IgD-negative memory B cell (primary cell): ENCODE measurements around the gene TENT5C. TPM values are rescaled to one million over a fixed set of nuclear protein-coding genes. Genes with fewer than 3 reads are reported as not detected.

Source experiments
- H3K27ac Mint-ChIP-seq, 3 donors: one replicate each; pipeline ENCODE4 v1.8.0; 2020 to 2022; ENCODE audit warnings: mild to moderate bottlenecking in 3 of 3, mixed read lengths in 3 of 3, moderate library complexity in 1 of 3
- H3K27me3 Mint-ChIP-seq: one replicate; pipeline ENCODE4 v1.8.0; 2021; ENCODE audit warnings: mixed read lengths
- H3K36me3 Mint-ChIP-seq: one replicate; pipeline ENCODE4 v1.8.0; 2020; ENCODE audit warnings: mild to moderate bottlenecking, mixed read lengths
- H3K4me1 Mint-ChIP-seq, 3 donors: one replicate each; pipeline ENCODE4 v1.8.0; 2020 to 2022; ENCODE audit warnings: mixed read lengths in 3 of 3, mild to moderate bottlenecking in 1 of 3
- H3K4me3 Mint-ChIP-seq, 4 donors: one replicate each; pipeline ENCODE4 v1.8.0; 2020 to 2022; ENCODE audit warnings: mild to moderate bottlenecking in 4 of 4, mixed read lengths in 4 of 4, moderate library complexity in 3 of 4
- H3K9me3 Mint-ChIP-seq, 3 donors: one replicate each; pipeline ENCODE4 v1.8.0; 2020 to 2021; ENCODE audit warnings: mixed read lengths in 3 of 3, mild to moderate bottlenecking in 1 of 3
- polyA plus RNA-seq: library from polyadenylated mRNA; unstranded; fragments of 300-500 nt; fragmentation: Illumina TruSeq; gene quantifications from one replicate; pipeline ENCODE4 v1.2.3, GENCODE V29; 2021

Gene TENT5C
- polyA plus RNA-seq, 1 donor from 2014 or later, result 33.4 TPM

DNA sequence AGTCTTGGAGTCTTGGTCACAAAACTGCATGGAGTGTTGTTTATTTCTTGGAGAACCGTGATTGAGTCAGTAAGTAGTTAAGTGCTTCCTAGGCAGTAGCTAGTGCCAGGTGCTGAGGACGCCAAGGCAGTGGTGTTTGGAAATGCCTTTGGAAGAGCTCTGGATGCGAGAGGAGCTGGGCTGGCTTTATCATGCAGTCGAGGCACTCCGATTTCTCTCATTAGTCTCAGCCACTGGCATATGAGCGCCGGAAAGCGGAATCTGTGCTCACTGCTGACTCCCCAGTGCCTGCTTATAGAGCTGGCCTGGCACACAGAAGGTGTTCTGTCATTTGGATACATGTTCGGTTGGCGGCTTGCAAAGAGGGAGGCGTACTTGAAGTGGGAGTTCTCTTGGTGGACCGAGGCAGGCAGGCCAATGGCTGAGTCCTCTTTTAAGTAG, 3.6 kb downstream of the TENT5C start:
- peak overlapping the region; percentile 5 to 93 (median 59) for H3K4me3 Mint-ChIP-seq
- H3K36me3 Mint-ChIP-seq, result peaks cover 13% of the 10 kb centered on the region
- H3K27me3 Mint-ChIP-seq, result no peaks in the 10 kb centered on the region
- H3K27ac Mint-ChIP-seq, result peak overlapping the region in 2 of 3 donors; percentile 55 to 60
- peaks cover 0 to 2% (median 0%) of the 10 kb centered on the region in 3 donors for H3K9me3 Mint-ChIP-seq
- H3K4me1 Mint-ChIP-seq, result peaks cover 45 to 69% (median 56%) of the 10 kb centered on the region in 3 donors

DNA sequence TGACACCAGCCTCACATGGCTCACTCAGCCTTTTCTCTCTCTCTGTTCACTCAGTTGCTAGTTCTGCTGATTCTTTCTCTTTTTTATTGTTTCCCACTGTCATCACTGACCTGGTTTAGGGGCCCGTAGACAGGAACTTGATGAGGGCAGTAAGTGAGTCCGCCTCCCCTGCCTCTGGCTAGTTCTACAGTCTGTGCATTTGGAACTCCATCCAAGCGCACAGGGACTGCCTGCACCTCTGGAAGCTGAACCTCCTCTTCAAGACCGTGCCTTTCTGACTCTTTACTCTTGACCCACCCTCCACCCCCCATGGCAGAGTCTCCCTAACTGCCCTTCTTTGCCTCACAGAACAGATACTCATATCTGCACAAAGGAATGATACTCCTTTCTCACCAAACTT, 4.2 kb downstream of the TENT5C start:
- Mint-ChIP-seq H3K27ac (peak overlapping the region; percentile 55 to 60 (median 56)), H3K4me1 (peaks cover 50 to 69% (median 57%) of the 10 kb centered on the region in 3 donors), H3K27me3 (no peaks in the 10 kb centered on the region), H3K36me3 (peaks cover 16% of the 10 kb centered on the region), H3K4me3 (peak overlapping the region in 2 of 4 donors; percentile 59 to 93), H3K9me3 (peaks cover 0 to 2% (median 0%) of the 10 kb centered on the region in 3 donors)

DNA sequence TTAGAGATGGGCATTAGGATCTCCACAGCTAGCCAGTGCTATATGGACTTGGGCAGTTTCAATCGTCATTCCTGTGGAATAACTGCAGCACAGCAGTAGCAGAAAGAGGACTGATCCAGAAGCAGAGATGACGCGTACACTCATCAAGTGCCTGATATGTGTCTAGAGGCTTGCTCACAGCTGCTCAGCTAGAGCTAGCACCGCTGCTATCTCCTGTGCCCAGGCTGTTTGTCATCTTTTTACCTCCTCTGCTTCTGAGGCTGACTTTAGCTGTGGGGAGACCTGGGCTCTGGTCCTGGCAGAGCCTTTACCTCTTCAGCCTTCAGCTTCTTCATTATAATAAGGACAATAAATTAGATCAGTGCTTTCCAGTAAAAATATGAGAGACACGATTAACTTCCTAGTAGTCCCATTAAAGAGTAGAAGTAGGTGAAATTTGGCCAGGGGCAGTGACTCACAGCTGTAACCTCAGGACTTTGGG, 5.3 kb downstream of the TENT5C start:
- Mint-ChIP-seq H3K4me3 (peak overlapping the region in 3 of 4 donors; percentile 58 to 93 (median 86)), H3K4me1 (peaks cover 60 to 77% (median 63%) of the 10 kb centered on the region in 3 donors), H3K36me3 (peaks cover 16% of the 10 kb centered on the region), H3K27ac (peak overlapping the region in 1 of 3 donors; percentile 55), H3K27me3 (no peaks in the 10 kb centered on the region), H3K9me3 (peaks cover 0 to 2% (median 0%) of the 10 kb centered on the region in 3 donors)

DNA sequence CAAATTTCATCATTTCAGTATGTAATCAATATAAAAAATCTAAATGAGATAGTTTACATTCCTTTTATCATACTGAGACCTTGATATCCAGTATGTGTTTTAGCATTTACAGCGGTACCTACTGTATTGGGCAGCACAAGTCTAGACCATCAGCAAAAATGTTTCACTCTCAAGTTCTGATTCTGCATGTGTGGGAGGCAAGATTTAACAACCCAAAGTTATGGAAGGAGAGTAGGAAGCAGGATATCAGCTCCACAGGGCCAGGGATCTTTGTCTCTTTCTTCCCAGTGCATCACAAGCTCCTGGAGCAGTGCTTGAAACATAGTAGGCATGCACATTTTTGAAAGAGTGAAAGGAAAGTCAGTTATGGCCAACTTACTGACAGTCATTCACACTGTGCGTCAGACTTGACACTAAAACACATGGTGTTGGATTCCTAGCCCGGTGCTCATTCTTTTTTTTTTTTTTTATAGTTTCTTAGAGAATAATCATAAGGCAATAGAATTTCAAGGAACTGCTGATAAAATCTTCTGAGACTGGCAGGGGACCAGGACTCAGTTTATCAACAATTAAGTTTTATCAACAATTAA, 6.1 kb downstream of the TENT5C start:
- H3K4me1 Mint-ChIP-seq, result peaks cover 69 to 84% (median 69%) of the 10 kb centered on the region in 3 donors
- no peaks in the 10 kb centered on the region for H3K27me3 Mint-ChIP-seq
- H3K4me3 Mint-ChIP-seq, result peak overlapping the region in 1 of 4 donors; percentile 80
- peak overlapping the region in 2 of 3 donors; percentile 20 to 49 for H3K27ac Mint-ChIP-seq
- peaks cover 0 to 2% (median 0%) of the 10 kb centered on the region in 3 donors for H3K9me3 Mint-ChIP-seq
- peaks cover 16% of the 10 kb centered on the region for H3K36me3 Mint-ChIP-seq

DNA sequence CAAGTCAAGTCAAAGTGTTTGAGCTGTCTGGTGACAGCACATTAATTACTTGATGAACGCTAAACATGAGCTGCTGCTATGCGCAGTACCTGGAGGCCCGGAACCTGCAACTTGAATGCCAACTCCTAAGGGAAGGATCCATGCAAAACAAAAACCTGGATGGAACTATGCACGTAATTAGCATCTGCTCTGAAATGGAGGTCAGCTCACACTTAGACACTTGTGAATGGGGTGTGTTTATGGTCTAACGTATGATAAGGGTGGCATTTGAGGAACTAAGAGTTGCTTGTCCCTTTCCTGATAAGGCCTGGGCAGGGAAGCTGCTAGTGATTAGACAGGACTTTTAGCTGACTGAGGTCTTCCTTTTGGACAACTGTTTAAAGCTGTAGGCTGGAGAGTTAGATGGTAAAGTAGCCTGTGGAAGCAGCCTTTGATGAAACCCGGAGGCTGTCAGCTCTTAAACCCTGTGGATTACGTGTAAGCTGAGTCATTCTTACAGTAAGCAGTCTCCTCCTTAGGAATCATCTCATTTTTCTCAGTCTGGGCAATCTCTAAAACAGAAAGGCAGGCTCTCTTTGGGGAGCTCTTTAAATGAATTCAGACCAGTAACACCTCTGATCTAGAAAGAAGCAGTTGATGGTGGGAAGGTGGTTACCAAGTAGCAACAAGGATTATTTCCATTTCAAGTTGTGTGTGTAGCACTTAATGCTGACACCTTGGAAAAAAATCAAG, 6.8 kb downstream of the TENT5C start:
- H3K4me3 Mint-ChIP-seq, result peak overlapping the region; percentile 4 to 80 (median 50)
- H3K36me3 Mint-ChIP-seq, result peaks cover 16% of the 10 kb centered on the region
- H3K4me1 Mint-ChIP-seq, result peaks cover 71 to 87% (median 71%) of the 10 kb centered on the region in 3 donors
- no peaks in the 10 kb centered on the region for H3K27me3 Mint-ChIP-seq
- H3K27ac Mint-ChIP-seq, result peak overlapping the region in 1 of 3 donors; percentile 6
- peaks cover 0 to 2% (median 0%) of the 10 kb centered on the region in 3 donors for H3K9me3 Mint-ChIP-seq

DNA sequence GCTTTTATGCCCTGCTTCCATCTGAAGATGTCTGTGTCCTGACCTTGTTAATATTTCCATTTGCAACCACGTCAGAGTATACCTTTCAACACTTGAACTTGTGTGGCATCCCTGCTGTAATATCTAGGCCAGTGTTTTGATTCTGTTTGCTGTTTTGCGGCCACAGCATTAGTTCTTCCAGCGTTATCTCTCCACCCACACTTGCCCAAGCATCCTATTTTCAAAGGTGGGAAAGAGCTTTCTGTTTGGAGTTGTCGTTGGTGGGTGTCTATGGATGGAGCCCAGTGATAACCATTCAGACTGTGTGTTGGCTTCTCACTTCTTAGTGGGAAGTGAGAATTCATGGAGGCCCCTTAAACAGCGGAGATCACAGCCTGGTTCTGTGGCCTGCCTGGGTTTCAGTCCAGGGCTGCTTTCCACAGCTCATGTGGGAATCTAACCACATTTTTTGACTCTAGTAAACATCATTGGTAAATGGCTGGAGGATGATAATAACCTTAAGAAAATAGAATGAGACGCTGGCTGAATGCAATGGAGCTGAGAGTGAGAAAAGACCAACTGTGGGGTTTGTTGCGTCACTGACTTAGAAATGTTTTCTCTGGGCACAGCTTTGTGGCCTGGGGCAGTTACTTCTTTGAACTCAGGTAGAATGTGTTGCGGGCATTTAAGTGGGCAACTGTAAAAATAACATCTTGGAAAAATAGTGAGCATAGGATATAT, 7.6 kb downstream of the TENT5C start:
- peak overlapping the region; percentile 4 to 79 (median 48) for H3K4me3 Mint-ChIP-seq
- H3K27me3 Mint-ChIP-seq, result no peaks in the 10 kb centered on the region
- H3K4me1 Mint-ChIP-seq, result peaks cover 74 to 88% (median 76%) of the 10 kb centered on the region in 3 donors
- H3K9me3 Mint-ChIP-seq, result peaks cover 0 to 2% (median 0%) of the 10 kb centered on the region in 3 donors
- H3K36me3 Mint-ChIP-seq, result peaks cover 15% of the 10 kb centered on the region
- peak overlapping the region in 2 of 3 donors; percentile 6 to 80 for H3K27ac Mint-ChIP-seq

DNA sequence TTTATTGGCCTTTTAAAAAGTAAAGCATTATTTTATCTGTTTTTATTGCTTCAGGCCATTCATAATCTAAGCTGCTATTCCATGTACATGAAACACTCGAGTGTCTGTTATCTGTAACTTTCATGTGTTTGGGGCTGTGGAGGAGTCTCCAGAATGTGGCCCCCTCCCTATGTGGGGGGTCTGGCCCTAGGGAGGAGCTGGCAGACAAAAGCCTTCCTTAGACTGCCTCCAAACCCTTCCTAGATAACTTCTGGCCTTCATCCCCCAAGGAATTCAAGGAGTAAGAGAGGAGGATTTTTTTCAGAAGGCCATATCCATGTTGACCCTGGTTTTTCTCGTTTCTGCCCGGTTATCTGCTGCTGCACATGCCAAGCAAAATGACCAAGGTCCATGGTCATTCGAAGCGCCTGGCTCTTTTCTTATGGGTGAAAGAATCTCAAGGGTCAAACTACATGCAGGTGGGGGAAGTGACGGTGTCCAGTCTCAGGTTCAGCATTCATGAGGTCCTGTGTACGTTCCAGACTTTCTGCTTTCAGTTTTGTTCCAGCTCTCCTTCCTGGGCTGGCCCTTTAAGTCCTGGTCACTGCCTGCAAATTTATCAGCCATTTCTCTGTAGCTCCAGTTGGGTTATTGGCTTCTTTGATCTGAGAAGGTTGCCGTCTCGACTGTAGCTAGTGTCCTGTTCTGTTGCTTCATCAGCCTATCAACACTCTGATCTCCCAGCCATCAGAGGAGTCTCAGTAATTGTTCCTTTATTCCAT, 8.3 kb downstream of the TENT5C start:
- H3K4me1 Mint-ChIP-seq, result peaks cover 75 to 86% (median 76%) of the 10 kb centered on the region in 3 donors
- peak overlapping the region in 1 of 3 donors; percentile 6 for H3K27ac Mint-ChIP-seq
- H3K27me3 Mint-ChIP-seq, result no peaks in the 10 kb centered on the region
- H3K9me3 Mint-ChIP-seq, result peaks cover 0 to 2% (median 0%) of the 10 kb centered on the region in 3 donors
- peaks cover 15% of the 10 kb centered on the region for H3K36me3 Mint-ChIP-seq
- H3K4me3 Mint-ChIP-seq, result peak overlapping the region; percentile 21 to 78 (median 56)

DNA sequence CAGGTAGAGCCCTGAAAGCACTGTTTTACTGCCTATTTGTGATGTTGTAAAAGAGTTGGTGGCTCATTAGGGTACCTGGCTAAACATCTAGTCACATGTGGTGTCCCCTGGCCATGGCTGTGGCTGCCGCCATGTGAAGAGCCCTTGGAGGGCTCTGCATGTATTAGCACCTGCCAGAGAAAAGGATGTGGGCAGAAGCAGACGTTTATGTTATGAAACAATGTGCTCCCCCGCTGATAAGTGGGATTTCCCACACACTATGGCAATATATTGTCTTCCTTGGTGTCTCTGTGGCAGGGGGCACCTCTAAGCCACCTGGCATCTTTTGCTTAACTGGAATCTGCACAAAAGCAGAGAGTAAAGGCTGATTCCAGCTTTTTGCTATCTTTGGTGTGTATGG, 9.6 kb downstream of the TENT5C start:
- no peaks in the 10 kb centered on the region for H3K9me3 Mint-ChIP-seq
- peak overlapping the region; percentile 22 to 83 (median 45) for H3K4me3 Mint-ChIP-seq
- H3K27me3 Mint-ChIP-seq, result no peaks in the 10 kb centered on the region
- peaks cover 10% of the 10 kb centered on the region for H3K36me3 Mint-ChIP-seq
- peaks cover 66 to 78% (median 77%) of the 10 kb centered on the region in 3 donors for H3K4me1 Mint-ChIP-seq
- peak overlapping the region; percentile 46 to 63 (median 62) for H3K27ac Mint-ChIP-seq

DNA sequence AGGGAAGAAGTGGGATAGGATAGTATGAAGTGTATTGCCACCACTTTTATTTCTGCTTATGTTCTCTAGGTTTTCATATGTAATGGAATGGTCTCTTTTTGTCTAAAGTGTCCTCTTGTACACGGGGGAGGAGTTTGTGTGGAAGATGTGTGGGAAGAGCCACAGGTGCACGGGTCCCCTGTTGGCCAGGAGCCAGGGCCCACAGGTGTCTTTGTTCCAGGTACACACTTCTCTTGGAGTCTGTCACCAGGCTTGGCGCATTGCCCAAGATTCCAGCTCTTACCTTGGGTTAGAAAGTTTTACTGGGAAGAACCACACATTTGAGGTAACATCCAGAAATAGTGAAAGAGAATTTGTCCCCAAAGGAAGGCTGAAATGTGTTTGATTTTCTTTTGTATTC, 10.5 kb downstream of the TENT5C start:
- peak overlapping the region in 1 of 3 donors; percentile 21 for H3K27ac Mint-ChIP-seq
- H3K27me3 Mint-ChIP-seq, result no peaks in the 10 kb centered on the region
- peak overlapping the region in 3 of 4 donors; percentile 20 to 83 (median 50) for H3K4me3 Mint-ChIP-seq
- H3K4me1 Mint-ChIP-seq, result peaks cover 64 to 84% (median 70%) of the 10 kb centered on the region in 3 donors
- H3K9me3 Mint-ChIP-seq, result no peaks in the 10 kb centered on the region
- peaks cover 10% of the 10 kb centered on the region for H3K36me3 Mint-ChIP-seq

DNA sequence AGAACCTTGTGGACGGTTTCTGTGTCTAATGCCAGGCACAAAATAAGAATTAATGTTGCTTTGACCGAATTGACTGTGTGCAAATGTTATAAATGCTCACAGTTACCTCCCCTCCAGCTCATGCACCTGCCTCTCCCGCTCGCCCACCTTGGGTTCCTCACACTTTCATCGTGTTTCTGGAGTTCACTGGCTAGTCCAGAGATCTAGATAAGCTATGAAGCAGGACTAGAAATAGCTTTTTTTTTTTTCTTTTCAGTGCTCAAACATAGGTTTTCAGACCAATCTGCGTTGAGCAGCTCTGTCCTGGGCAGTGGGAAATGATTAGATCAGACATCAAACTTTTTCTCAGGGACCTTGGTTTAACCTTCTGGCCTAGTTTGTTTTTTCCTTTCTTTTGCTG, 11.1 kb downstream of the TENT5C start:
- peak overlapping the region in 2 of 3 donors; percentile 41 to 48 for H3K27ac Mint-ChIP-seq

DNA sequence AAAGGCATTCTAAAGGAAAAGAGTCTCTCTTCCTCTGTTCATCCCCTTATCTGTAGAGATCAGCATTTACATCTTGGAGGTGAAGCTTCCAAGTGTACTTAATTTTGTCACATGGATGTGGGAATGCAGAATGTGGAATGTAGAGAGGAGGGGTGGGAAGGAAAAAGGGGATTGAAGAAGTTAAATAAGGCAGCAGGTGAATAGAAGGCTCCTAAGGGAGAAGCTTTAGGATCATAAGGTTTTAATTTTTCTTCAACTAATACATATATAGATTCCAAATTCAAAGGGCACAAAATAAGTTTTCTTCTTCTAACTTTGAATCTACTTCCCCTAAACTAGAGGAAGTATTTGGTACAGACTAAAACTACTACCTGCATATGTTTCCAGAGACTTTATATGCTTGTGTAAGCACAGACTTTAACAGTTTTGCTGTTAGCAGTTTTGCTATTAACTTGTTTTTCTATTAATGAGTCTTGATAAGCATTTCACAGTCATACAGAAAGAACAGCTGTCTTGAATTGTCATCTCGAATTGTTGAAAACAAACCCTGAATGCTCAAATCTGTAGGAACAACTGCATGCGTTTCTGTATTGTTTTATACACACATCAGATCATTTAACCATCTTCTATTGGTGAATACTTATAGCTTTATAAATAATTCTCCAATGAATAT, 12.7 kb downstream of the TENT5C start:
- Mint-ChIP-seq H3K27ac (peak overlapping the region in 2 of 3 donors; percentile 39 to 48), H3K27me3 (no peaks in the 10 kb centered on the region), H3K4me3 (peak overlapping the region in 3 of 4 donors; percentile 10 to 81 (median 70)), H3K36me3 (peaks cover 13% of the 10 kb centered on the region), H3K4me1 (peaks cover 52 to 84% (median 65%) of the 10 kb centered on the region in 3 donors), H3K9me3 (no peaks in the 10 kb centered on the region)

More for the DNA sequence above, 11.1 kb downstream of the TENT5C start:
- Mint-ChIP-seq H3K36me3 (peaks cover 12% of the 10 kb centered on the region), H3K4me1 (peaks cover 61 to 87% (median 69%) of the 10 kb centered on the region in 3 donors), H3K9me3 (no peaks in the 10 kb centered on the region), H3K27me3 (no peaks in the 10 kb centered on the region), H3K4me3 (peak overlapping the region in 2 of 4 donors; percentile 10 to 75)

DNA sequence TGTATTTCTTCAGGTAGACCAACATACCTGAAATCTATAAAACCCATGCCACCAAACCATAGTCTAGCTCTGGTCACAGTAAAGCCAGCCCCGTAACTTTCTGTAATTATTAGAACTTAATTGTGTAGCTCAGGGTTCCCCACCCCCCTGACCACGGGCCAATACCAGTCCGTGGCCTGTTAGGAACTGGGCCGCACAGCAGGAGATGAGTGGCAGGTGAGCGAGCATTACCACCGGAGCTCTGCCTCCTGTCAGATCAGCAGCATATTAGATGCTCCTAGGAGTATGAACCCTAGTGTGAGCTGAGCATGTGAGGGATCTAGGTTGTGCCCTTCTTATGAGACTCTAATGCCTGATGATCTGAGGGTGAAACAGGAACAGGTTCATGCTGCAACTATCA, 14.6 kb downstream of the TENT5C start:
- H3K27me3 Mint-ChIP-seq, result no peaks in the 10 kb centered on the region
- H3K27ac Mint-ChIP-seq, result no peak overlapping the region
- peaks cover 15% of the 10 kb centered on the region for H3K36me3 Mint-ChIP-seq
- peak overlapping the region in 1 of 4 donors; percentile 43 for H3K4me3 Mint-ChIP-seq
- no peaks in the 10 kb centered on the region for H3K9me3 Mint-ChIP-seq
- peaks cover 47 to 74% (median 60%) of the 10 kb centered on the region in 3 donors for H3K4me1 Mint-ChIP-seq

DNA sequence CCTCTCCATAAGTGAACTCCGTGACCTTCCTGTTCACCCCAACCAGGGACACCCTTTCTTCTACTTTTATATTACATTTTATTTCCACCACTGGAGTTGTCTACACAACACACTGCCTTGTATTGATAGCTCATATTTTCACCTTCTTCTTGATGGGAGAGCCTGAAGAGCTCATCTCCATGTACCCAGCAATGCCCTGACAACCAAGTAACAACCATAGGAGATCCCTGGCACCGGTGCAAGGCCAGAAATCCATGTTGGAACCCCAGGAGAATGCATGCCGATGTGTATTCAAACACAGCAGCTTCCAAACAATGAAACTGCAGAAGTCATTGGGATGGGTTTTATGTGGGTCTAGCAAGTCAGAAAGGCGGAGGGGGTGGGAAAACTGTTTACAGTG, 15.5 kb downstream of the TENT5C start:
- H3K27me3 Mint-ChIP-seq, result no peaks in the 10 kb centered on the region
- peaks cover 15% of the 10 kb centered on the region for H3K36me3 Mint-ChIP-seq
- H3K9me3 Mint-ChIP-seq, result no peaks in the 10 kb centered on the region
- no peak overlapping the region for H3K27ac Mint-ChIP-seq
- H3K4me1 Mint-ChIP-seq, result peaks cover 42 to 72% (median 54%) of the 10 kb centered on the region in 3 donors
- peak overlapping the region in 2 of 4 donors; percentile 0 to 33 for H3K4me3 Mint-ChIP-seq
